HG02981 (cell line): ENCODE measurements around the gene TP53INP2.
"Not testable (repeated sequence)": the region's sequence is repeated elsewhere in the genome, so short reads cannot be mapped to it uniquely, and the experiment has no call there.

ENCODE experiments used
- ATAC-seq: cut with Tn5 transposase; IDR thresholded peaks from one replicate; pipeline ENCODE4 v1.9.1; 2021; ENCODE audit warnings: mild to moderate bottlenecking, moderate library complexity; ENCODE audit not compliant: unreplicated experiment

The TP53INP2 gene

DNA sequence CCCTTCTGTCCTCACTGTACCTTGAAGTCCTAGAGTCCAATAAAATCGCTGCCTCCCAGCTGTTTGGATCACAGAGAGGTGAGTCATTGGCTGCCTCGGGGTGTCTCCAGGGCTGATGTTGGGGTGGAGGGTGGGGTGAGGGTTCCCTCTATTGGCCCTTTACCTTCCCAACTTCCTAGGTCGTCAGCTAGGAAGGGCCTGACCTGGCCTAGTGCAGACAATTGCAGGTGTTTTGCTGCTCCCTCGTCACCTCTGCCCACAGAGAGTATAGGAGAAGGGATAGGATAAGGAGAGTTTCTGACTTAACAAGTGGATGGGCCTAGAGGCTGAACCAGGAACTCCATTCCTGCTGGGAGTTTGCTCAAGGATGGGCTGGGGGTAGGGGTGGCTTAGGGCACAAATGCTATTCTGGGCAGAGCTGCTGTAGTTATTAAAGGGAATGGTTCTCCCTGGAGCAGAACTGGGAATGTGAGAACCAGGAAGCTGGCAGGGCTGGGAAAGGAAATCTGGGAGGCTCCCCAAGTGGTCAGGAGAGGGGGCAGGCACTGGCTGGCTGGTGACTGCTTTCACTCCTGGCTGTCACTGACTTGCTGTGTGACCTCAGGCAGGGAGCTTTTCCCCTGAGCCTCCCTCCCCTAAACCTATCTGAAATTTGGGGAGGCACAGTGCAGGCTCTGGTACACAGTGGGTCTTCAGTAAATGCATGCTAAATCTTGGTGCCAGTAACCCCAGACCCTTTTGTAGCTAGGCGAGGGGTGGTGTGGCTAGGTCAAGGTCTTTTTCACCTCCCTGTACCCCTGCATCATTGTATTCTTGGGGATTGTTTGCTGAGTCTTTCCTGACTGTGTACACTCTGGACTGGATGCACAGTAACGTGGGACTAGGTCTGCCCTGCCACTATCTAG, 1.5 kb downstream of the TP53INP2 start:
- no peak for ATAC-seq

DNA sequence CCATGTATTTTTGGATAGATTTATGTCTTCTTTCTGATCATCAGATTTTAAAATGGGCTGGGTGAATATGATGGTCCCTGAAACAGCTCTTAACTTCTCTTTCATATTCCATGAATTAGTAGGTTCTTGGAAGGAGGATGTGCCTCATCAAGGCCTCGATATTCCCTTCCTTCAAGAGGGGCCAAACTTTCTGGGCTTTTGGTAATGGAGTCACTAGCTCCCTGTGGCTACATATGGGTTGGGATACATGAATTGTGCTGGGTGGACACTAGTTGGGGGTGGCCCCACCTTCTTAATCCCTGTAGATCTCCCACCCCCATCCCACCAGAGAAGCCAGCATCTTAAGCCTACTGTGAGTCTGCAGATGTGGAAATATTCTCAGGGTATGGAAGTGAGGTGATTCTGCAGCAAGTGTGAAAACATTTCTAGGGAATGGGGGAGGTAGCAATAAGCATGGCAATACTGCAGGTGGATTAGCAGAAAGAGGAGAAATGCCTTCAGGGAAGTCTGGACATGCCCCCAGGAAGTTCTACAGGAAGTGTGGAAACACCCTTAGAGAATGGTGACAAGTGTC, 2.2 kb downstream of the TP53INP2 start:
- no peak for ATAC-seq

DNA sequence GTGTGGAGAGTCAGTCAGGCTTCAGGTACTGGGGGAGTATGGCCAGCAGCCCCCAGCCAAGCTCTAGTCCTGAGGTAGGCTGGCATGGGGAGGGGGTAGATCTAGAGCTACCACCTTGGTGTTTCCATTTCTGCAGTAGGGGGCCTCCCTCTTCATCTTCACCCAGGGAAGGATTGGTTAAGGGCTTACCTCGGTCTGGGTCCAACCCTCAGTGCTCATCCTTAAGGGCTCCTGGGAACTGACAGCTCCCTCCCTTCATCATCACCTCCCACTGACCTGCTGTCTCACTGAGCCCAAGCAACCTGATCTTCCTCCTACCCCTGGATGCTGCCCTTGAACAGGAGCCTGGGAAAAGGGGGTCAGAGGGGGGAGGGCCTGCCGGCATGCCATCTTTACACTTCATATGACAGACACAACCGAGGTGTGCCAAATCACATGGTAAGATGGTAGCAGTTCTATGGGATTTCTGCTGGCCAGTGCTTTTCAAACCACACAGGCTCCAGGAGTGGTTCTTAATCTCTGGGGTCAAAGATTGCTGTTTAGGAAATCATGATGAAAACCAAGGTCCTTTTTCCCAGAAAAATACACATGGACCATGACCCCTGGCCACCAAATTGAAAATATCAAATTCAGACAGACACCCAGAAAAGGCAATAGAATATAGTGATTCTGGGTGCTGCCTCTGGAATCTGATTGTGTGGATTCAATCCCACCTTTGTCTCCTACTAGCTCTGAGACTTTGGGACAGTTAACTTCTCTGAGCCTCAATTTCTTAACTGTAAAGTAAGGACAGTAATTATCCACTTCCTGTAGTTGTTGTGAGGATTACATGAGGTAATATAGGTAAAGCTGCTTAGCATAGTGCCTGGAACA, 3.0 kb downstream of the TP53INP2 start:
- ATAC-seq: no peak

DNA sequence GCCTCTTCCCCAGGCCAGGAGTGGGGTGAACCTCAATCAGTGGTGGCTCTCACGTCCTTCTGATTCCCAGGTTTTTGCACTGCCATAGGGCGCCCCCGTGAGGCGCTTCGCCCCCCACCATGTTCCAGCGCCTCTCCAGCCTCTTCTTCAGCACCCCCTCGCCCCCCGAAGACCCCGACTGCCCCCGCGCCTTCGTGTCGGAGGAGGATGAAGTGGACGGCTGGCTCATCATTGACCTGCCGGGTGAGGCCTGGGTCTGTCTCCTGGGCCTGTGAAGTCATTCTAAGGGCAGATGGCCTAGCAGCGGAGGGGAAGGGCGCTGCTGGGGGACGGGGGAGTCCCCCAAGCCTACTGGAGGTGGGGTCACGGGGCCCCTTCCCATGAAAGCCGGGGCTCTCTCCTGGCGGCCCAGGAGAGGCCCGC, 4.5 kb downstream of the TP53INP2 start:
- ATAC-seq: peak; percentile 9

DNA sequence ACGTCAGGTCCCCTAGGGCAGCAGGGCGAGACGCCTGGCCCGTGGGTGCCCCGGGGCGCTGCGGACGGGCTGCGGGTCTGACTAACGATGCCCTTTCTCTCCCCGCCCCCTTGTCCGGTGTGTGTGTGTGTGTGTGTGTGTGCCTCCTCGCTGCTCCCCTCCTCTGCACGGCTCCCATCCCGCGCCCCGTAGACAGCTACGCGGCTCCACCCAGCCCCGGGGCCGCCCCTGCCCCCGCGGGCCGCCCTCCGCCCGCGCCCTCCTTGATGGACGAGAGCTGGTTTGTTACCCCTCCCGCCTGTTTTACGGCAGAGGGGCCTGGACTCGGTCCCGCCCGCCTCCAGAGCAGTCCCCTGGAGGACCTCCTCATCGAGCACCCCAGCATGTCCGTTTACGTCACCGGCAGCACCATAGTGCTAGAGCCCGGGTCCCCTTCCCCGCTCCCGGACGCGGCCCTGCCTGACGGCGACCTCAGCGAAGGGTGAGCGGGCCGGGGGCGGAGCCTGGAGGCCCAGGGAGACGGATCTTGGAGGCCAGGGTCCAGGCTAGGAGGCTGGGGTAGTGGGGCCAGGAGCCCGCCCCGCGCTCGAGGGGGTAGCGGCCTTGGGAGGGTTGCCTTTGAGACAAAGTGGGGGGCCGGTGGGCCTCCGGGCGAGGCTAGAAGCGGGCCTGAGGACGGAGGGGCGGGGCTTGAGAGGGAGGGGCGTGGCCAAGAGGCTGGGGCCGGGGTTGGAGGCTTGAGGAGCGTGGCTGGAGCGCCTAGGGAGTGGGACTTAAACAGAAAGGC, 5.1 kb downstream of the TP53INP2 start:
- ATAC-seq: peak; percentile 42

DNA sequence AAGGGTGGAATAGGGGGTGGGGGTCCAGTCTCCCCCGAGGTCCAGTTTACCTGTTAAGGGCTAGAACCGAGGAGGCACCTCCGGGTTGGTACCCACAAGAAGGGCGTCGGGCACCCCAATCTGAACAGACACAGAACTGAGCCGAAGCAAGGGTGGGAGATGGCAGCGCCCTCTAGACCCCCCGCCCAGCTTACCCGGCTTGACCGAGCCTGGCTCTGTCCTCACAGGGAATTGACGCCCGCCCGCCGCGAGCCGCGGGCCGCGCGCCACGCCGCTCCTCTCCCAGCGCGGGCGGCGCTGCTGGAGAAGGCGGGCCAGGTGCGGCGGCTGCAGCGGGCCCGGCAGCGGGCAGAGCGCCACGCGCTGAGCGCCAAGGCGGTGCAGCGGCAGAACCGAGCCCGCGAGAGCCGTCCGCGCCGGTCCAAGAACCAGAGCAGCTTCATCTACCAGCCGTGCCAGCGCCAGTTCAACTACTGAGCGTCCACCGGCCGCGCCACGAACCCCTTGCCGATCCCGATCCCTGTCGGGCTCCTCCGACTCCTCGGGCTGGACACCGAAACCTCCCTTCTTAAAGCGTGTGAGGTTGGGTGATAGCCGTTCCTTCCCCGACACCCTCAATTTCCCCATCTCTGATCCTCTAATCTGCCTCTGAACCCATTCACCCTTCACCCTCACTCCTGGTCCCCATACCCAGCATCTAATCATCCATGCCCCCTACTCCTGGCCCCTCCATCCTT, 5.9 kb downstream of the TP53INP2 start:
- peak; percentile 29 for ATAC-seq

DNA sequence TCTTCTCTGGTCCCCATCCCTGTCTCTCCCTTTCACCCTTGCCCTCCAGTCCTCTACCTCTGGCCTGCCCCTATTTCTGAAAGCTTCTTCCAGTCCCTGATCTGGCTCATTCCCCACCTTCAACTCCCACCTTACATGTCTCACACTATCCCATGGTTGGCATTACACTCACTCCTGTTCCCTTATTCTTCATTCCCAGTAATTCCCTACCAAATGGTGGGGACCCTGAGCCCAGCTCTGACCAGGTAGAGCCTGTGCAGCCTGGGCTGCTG, 6.4 kb downstream of the TP53INP2 start:
- no peak for ATAC-seq

DNA sequence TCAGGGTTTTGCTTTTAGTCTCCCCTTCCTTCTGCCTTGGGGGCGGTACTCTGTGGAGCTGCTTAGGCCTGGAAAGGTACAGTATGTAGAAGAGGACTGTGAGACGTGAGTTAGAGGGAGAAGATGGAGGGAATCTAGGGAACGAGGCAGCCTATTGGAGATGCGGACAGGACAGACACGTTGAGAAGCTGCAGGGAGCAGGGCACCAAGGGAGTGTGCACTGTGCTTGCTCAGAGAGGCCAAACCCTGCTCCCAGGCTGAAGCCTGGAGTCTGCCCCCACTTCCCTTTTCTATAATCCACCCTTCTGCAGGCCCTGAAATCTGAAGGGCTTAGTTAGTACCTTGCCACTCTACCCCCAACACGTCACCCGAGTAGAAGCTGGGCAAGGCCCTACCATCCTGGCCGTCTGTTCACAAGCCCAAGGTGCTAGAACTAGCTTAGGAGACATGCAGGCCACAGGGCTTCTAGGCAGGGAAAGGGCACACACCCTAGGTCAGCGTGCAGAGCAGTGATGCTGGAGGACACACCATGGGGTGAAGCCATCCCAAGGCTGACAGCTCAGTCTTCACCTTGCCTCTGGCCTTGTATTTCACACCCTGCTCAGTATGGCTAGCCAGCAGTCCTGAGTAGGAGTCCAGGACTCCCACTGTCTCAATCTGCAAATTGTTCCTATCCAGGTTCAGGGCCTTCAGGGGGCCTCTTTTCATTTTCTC, 6.9 kb downstream of the TP53INP2 start:
- no peak for ATAC-seq

DNA sequence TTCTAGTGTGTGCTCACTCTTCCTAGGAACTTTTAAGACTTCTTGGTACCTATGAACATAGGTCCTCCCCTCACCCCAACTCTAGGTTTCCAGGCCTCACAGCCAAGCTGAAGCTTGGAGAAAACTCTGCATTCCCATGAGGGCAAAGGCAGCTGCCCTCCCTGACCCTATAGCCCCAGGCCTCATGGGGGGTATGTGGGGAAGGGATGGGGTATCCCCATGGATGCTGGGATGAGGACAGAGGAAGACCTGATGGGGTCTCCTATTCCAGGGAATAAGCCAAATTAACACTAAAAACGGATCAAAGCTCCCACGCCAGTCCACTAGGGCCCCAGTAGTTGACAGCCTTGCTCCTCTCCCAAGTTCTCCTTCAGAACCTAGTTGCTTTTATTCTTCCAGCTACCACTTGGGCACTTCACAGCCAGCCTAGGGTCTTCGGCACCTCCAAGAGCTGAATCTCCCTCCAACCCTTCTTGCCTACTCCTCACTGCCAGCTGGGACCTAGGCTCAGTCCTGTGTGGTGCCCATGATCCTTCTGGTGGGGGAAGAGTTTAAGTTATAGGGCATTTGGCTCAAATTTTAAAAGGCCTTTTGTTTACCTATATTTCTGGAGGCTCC, 7.8 kb downstream of the TP53INP2 start:
- no peak for ATAC-seq

DNA sequence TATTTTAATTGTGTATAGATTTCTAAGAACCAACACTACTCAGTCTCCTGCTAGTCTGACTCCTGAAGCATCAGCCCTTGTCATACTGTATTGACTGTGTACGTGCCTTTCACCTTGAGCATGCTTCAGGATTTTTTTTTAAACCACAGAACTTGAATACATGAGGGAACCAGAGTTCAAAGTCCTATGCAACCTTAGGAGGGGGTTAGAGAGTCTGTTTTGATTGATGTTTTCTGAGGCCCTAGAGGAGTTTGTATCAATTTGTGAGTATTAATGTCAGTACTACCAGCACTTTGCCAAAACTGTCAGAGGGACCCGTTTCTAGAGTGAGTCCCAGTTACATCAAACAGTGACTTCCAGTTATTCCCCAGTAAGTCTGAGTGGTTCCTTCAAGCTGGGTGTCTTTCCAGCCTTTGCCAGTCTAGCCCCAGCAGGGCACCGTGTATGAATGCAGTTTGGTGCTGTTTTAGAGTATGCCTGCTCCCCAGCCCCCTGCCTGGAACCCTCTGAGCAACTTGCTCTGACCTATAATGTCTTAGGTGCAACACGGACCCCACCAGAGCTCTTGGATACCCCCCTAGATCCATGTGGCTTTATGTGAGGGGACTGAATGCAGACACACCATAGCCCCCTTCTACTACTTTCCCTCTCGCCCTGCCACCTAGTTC, 8.5 kb downstream of the TP53INP2 start:
- ATAC-seq: no peak

DNA sequence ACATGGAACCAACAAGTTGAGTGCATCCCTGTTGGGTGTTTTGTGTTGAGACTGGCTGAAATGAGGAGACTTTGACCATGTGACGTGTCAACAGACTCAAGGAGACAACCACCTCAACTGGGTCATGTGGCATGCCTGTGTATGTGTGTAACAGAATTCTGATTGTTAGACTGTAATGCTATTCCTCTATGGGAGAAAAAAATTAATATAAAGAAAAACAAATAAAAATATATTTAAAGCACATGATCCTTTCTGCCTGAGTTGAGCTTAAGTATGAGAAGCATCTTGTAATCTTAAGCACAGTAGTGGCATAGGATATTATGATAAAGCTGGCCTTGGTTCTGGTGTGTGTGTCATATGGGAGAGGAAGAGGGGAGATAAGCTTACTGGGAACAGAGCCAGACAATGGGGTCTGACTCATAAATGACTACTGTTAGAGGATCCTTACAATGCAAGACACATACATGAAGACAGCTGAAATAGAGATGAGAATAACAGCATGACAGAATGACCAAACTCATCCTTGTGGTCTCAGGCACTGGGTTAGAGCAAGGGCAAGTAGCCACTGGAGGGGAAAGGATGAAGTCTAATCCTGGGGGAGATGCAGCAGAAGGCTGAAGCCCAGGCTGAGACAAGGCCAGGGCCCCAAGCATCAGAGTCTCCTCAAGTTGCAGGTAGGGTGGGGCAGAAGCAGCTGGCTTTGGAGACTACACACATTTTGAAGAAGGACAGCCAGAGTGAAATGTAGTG, 9.2 kb downstream of the TP53INP2 start:
- no peak for ATAC-seq

DNA sequence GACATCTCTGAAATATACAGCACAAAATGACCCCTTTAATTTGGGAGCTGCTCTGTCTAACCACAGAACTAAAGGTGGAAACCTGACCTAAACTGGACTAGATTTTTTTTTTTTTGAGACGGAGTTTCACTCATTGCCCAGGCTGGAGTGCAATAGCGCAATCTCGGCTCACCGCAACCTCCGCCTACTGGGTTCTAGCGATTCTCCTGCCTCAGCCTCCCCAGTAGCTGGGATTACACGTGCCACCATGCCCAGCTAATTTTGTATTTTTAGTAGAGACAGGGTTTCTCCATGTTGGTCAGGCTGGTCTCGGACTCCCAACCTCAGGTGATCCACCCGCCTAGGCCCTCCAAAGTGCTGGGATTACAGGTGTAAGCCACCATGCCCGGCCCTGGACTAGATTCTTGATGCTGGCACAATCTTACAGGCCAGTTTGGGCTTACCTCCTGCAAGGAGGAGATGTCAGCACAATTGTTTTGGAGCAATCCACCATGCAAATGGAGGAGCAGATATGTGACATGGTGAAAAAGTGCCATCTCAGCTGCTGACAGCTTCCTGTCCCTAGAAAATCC, 9.9 kb downstream of the TP53INP2 start:
- ATAC-seq: not testable (repeated sequence)

DNA sequence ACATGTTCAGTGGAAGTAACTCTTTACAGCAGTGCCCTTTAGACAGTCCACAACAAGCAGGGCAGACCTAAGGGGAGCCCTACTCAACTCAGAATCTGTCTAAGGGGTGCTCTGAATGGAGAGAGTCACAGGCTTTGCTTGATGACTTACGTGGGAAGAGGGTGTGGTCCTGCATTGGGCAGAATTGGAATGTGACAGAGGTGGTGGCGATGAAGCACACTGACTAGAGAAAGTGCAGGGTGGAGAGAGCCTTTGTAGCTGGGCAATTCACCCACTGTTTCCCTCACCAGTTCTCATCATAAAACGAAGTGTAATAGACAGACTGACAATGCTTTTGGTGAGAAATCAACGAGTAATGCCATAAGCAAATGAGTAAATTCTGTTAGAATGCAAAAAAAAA, 11.2 kb downstream of the TP53INP2 start:
- no peak for ATAC-seq

DNA sequence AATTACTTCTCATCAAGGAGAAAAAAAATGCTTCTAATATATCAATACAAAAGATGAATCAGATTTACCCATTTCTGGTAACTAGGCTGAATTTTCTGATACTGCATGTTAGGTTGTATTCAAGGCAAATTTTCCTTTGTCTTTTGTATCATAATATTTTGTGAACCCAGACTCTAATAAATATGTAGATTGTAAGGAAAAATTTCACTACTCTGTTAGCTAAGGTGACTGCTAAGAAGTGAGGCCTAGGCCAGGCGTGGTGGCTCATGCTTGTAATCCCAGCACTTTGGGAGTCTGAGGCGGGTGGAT, 12.7 kb downstream of the TP53INP2 start:
- ATAC-seq: no peak

DNA sequence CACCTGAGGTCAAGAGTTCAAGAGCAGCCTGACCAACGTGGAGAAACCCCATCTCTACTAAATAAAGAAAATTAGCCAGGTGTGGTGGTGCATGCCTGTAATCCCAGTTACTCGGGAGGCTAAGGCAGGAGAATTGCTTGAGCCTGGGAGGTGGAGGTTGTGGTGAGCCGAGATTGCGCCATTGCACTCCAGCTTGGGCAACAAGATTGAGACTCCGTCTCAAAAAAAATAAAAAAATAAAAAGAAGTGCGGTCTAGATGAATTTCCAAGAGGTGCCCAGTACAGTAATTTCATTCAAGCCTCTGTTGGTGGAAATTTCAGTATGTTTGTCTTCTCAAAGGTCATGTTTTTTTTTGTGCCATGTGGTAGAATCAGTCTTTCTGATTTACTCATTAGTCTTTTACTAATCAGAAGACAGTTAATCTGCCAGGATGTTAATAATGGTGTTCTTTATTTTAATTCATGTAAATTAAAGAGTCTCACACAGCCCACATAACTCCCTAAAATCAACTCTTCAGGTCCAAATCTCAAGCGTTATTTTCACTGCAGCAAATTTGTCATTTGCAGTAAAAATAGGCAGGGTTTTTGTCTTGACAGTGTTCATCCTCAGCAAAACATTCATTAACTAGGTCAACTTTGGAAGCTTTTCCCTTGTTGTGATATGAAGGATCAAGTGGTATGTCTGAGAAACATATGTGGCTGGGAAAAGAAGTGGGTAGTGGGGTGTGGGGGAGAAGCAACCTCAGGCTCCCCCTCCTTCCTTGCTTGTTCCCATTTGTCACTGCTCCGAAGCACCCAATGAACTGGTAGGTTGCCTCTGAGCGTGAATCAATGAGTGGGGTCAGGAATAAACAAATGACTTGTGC, 13.3 kb downstream of the TP53INP2 start:
- ATAC-seq: no peak

DNA sequence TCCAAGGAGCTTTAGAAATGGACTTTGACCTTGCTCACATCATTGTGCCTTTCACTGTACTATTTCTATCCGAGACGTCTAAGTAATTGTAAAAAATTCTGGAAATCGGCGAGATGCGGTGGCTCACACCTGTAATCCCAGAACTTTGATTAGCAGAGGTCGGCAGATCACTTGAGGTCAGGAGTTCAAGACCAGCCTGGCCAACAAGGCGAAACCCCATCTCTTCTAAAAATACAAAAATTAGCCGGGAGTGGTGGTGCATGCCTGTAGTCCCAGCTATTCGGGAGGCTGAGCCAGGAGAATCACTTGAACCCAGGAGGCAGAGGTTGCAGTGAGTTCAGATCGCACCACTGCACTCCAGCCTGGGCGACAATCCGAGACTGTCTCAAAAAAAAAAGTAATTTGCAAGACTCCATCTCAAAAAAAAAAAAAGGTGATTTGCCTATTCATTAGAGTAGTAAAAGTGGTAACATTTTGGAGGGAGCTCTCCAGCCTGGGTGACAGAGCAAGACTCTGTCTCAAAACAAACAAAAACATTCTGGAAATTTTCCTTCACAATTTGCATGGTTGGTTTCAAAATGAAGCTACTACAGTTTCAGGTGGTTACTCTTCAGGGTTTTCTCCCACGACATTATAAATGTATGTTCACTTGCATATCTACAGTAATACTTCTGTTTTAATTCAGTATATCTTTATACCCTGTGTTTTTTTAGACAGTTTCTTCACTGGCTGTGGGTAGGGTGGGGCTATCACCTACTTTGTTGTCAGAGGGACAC, 15.3 kb downstream of the TP53INP2 start:
- peak; percentile 90 for ATAC-seq
